GM21717 (cell line): ENCODE data around the gene C2CD5.
"Not testable (repeated sequence)": the region's sequence is repeated elsewhere in the genome, so short reads cannot be mapped to it uniquely, and the experiment has no call there.

Source experiments
- ATAC-seq: cut with Tn5 transposase; IDR thresholded peaks from one replicate; pipeline ENCODE4 v1.9.1; 2021; ENCODE audit warnings: mild to moderate bottlenecking, moderate library complexity; ENCODE audit not compliant: unreplicated experiment

C2CD5 gene

GRCh38 chr12:22480814-22481213 lies 63.5 kb downstream of the C2CD5 start:
- not testable (repeated sequence) for ATAC-seq

DNA sequence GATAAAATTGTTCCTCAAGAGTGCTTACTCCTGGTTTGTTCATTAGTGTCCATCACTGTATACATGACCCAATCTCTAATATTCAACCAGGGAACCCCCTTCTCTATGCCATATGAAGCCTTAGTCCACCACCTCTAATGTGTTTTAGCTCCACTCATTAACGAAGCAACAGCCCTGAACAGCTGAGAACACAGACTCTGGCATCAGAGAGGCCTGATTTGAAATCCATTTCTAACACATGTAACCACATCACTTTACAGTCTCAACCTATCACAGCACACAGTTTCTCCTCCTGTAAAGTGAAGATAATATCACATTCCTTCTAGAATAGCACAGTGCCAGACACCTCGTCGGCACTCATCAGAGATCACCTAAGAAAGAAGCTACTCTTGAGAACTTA lies 64.3 kb downstream of the C2CD5 start:
- ATAC-seq, result no peak

GRCh38 chr12:22477894-22478287 lies 66.5 kb downstream of the C2CD5 start:
- no peak for ATAC-seq

GRCh38 chr12:22477166-22477893 lies 67.0 kb downstream of the C2CD5 start:
- ATAC-seq, result no peak

DNA sequence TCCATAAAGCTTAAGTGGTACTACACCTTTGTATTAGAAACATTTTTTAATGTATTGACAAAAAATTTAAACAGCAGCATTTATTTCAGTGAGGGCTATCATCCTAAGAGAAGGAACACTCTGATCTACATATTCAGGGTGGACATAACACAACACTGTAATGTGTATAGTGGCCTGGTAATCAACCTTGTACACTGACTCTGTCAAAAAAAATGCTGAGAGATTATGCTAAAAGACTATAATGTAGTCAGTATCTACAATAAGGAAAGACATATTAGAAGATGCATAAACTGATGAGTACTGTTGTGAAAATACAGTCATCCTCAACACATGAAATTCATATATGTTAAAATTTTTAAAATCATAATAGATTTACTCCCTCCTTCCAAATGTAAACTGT lies 68.2 kb downstream of the C2CD5 start:
- no peak for ATAC-seq

DNA sequence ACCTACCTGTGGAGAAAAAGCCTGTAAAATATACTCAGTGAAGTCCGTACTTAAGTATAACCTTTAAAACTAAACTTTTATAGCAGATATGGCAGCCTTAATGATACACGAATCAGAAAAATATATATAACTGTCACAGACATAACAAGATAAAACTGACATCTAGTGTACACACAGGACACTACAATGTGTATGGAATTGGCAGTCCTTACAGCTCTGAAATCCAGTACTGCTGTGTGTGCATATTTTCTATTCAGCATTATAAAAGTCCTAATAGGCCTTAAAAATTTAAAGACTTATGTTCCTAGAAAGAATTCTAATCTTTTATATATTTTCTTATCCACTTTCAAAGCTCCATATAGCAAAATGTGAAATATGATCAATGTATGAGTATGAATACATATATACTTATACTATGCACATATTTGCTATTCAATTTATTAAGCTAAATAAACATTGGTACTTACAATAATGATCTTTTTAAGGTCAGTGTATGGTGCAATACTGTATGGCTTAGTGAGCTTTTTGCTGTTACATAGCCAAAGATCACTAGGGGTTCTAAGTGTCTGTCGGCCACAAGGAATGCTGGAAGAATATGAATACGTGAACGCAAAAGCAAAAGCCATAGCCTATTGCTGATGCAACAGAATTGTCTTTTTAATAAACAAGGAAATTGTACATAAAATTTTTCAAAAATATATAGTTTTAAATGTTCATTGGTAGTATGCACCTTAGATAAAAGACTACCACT lies 69.2 kb downstream of the C2CD5 start:
- ATAC-seq, result no peak

DNA sequence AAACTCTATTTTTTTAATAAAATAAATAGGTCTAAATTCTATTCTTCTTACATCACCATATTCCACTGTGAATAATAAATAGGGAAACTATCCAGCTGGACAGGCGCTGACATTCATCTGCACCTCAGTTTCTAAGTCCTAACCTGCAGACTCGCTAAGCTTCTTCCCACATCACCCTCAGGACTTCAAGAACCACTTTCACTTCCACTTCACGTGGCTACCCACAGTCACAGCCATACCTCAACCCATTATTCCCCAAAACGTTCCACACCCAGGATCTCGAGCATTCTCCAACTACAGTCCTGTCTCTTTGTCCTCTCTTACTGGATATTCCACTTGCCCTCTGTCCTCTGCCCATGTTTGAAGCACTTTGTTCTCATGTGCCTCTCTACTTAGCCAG lies 71.1 kb downstream of the C2CD5 start:
- peak; percentile 79 for ATAC-seq

GRCh38 chr12:22467190-22467589 lies 77.2 kb downstream of the C2CD5 start:
- ATAC-seq, result no peak

DNA sequence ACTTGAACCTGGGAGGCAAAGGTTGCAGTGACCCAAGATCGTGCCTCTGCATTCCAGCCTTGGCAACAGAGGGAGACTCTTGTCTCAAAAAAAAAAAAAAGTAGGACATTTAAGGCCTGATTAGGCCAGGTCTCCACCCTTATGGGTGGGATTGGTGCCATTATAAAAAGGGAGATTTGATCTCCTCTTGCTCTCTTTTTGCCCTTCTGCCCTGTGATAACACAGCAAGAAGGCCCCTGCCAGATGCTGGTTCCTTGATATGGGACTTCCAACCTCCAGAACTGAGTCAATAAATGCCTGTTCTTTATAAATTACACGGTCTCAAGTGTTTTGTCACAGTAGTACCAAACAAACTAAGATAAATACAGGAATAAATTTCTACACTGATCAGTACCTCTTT lies 81.0 kb downstream of the C2CD5 start:
- ATAC-seq, result no peak

- no peak for ATAC-seq
These were observed 82.6 kb downstream of the C2CD5 start for GRCh38 chr12:22461786-22462185.

GRCh38 chr12:22459838-22460490 lies 84.4 kb downstream of the C2CD5 start:
- ATAC-seq, result peak; percentile 53

DNA sequence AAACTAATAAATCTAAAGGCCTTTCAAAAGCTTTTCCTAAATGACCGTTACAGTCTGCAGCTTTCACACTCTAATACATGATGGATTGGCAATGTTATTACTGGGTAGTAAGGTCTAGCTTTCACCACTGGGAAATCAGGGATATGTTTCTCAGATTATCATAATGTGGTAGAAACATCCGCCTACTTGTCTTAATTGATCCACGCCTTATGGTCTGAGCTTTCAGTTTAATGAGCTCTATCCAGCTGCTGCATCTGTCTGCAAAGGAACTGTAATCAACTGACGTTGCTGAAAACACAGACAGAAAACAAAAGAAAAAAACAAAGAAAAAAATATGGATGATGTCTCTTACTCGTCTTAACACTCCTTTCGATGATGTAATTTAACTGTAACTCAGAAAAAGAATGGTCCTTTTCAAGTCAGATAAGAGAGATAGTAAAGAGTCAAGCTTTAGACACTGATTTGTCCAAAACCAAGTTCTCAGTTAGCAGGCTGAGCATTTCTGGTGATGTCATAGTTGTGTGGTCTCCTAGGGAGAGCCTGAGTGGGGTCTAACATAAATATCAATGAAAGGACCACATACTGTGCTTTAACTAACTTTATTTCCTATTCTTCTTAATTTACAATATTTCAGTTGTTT lies 85.9 kb downstream of the C2CD5 start:
- ATAC-seq, result no peak

- no peak for ATAC-seq
These were observed 87.3 kb downstream of the C2CD5 start for GRCh38 chr12:22457085-22457484.

- ATAC-seq, result no peak
These were observed 90.8 kb downstream of the C2CD5 start for GRCh38 chr12:22453511-22453910.

DNA sequence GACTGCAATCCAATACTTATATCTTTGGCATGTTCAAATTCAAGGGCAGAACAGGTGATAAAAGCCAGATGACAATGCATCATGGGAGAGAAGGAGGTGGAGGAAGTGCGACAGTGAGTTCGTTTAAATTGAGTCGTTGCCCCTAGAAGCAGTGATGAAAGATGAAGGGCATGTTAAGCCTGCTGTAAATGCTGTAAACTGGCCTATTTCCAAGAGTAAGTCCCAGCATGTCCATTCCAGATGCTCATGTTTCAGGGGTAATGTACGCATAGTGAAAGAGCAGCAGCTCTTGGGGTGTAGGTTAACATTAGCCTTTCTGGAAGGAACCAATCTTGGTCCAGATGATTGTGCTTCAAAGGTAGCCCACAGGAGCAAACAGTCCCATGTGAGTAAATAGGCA lies 97.1 kb downstream of the C2CD5 start:
- ATAC-seq, result no peak

- ATAC-seq, result not testable (repeated sequence)
These were observed 100.1 kb downstream of the C2CD5 start for GRCh38 chr12:22444317-22444665.

- peak; percentile 100 for ATAC-seq
These were observed 100.7 kb downstream of the C2CD5 start for GRCh38 chr12:22443379-22444316.

DNA sequence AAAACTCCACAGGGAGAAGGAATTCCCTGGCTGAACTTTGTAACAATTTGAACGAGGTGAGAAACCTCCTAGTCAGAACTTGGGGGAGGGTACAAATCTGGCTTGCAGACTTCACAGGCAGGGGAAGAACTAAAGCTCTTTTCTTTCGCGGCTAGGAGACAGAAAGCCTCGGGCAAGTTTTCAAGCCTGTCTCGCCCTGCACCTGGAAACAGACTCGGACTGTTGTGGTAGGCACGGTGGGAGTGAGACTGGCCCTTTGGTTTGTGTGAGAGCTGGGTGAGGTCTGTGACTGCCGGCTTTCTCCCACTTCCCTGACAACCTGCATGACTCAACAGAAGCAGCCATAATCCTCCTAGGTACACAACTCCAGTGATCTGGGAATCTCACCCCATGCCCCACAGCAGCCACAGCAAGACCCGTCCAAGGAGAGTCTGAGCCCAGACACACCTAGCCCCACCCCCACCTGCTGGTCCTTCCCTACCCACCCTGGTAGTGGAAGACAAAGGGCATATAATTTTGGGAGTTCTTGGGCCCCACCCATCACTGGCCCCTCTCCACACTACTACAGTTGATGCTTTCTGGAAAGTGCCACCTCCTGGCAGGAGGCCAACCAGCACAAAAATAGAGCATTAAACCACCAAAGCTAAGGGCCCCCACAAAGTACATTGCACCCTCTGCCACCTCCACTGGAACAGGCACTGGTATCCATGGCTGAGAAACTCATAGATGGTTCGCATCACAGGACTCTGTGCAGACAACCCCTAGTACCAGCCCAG lies 107.1 kb downstream of the C2CD5 start:
- ATAC-seq, result no peak

- no peak for ATAC-seq
These were observed 108.8 kb downstream of the C2CD5 start for GRCh38 chr12:22435583-22435982.
